CD4-positive, alpha-beta T cell (primary cell): ENCODE measurements around the gene ANKHD1. TPM values are rescaled to one million over a fixed set of nuclear protein-coding genes. Genes with fewer than 3 reads are reported as not detected.
A peak's percentile ranks its signal among the peaks of the same experiment; 100 is the strongest.

Experiments used
- ATAC-seq: fragments of 200-7000 bp; cut with Tn5 transposase; one replicate; pipeline ENCODE4 v1.10.0; 2022; ENCODE audit warnings: mild to moderate bottlenecking; ENCODE audit not compliant: poor library complexity
- CTCF ChIA-PET: fragments of 350-600 bp; sonication (Branson Sonifier 250); formaldehyde crosslinking; loops from one replicate; lab custom pipeline; 2021; ENCODE audit warnings: antibody characterized with exemption, inconsistent platforms; lab: Charles Lee
- POLR2A ChIA-PET: fragments of 350-600 bp; sonication (Branson Sonifier 250); formaldehyde crosslinking; loops from one replicate; lab custom pipeline; 2021; ENCODE audit warnings: antibody characterized with exemption, inconsistent platforms; lab: Charles Lee
- DNase-seq, 14 experiments: peaks; one replicate each; pipeline ENCODE4 v3.0.0-alpha.2; 2013 to 2020; ENCODE audit warnings: mixed read lengths in 2 of 14
- H3K27ac ChIP-seq, 2 donors: one replicate each; pipeline versions ENCODE4 v1.5.1 to v1.7.0; 2013; ENCODE audit warnings: low read length in 2 of 2, low read depth in 1 of 2, mild to moderate bottlenecking in 1 of 2
- H3K27me3 ChIP-seq, 2 experiments: 1 replicate in 1 of 2; 2 replicates in 1 of 2; pipeline versions ENCODE4 v1.6.1 to v1.7.0; 2013; ENCODE audit warnings: low read length in 2 of 2, control low read depth in 1 of 2, mild to moderate bottlenecking in 1 of 2, moderate library complexity in 1 of 2; ENCODE audit not compliant: insufficient read depth in 2 of 2, control insufficient read depth in 1 of 2
- H3K36me3 ChIP-seq: one replicate; pipeline ENCODE4 v1.6.1; 2013; ENCODE audit warnings: low read length, control low read depth; ENCODE audit not compliant: insufficient read depth
- H3K4me1 ChIP-seq: one replicate; pipeline ENCODE4 v1.6.1; 2013; ENCODE audit warnings: low read length, control low read depth; ENCODE audit not compliant: insufficient read depth
- H3K4me3 ChIP-seq: one replicate; pipeline ENCODE4 v1.5.1; 2013; ENCODE audit warnings: mild to moderate bottlenecking, low read length, moderate library complexity
- H3K9me3 ChIP-seq, 2 experiments: 1 replicate in 1 of 2; 2 replicates in 1 of 2; pipeline versions ENCODE4 v1.6.1 to v1.7.0; 2013; ENCODE audit warnings: low read length in 2 of 2, mild to moderate bottlenecking in 2 of 2, control low read depth in 1 of 2, moderate library complexity in 1 of 2; ENCODE audit not compliant: control insufficient read depth in 1 of 2, insufficient read depth in 1 of 2
- H3K27ac Mint-ChIP-seq: one replicate; pipeline ENCODE4 v1.8.0; 2020; ENCODE audit warnings: mixed read lengths
- H3K27me3 Mint-ChIP-seq: one replicate; pipeline ENCODE4 v1.8.0; 2021; ENCODE audit warnings: mixed read lengths
- H3K36me3 Mint-ChIP-seq: one replicate; pipeline ENCODE4 v1.8.0; 2021; ENCODE audit warnings: low read depth, mixed read lengths
- H3K4me1 Mint-ChIP-seq: one replicate; pipeline ENCODE4 v1.8.0; 2021; ENCODE audit warnings: low read depth, mixed read lengths
- H3K4me3 Mint-ChIP-seq: one replicate; pipeline ENCODE4 v1.8.0; 2020; ENCODE audit warnings: mild to moderate bottlenecking, mixed read lengths
- H3K9me3 Mint-ChIP-seq: one replicate; pipeline ENCODE4 v1.8.0; 2020; ENCODE audit warnings: mixed read lengths
- CTCF ChIP-seq: fragments of 200-600 bp; IDR thresholded peaks from one replicate; pipeline ENCODE4 v1.8.0; 2022; ENCODE audit warnings: antibody characterized with exemption, mild to moderate bottlenecking
- intact Hi-C, 2 experiments: fragments of 100-400 bp; cut with DNase I in 1 of 2; cut with micrococcal nuclease in 1 of 2; formaldehyde crosslinking; loops; one replicate each; pipeline versions ENCODE4 v1.15.1 to v1.9.0; 2023 to 2025; cut with DNase I, micrococcal nuclease
- total RNA-seq, 174 experiments: library from RNA in 2 of 174; stranded (reverse) in 2 of 174; gene quantifications; one replicate each; pipeline ENCODE4 v1.2.3 and lab custom pipeline; 2021 to 2026

ANKHD1 gene
- total RNA-seq, 2 experiments from 2014 or later: 202 to 212 TPM

GRCh38 chr5:140550147-140551079, 148.8 kb downstream of the ANKHD1 start:
- no peak overlapping the region for H3K4me3 ChIP-seq
- POLR2A ChIA-PET: interaction anchor here (1.2 to 5.0 kb wide), 4 partner anchors 13 to 97 kb away, joined by 3 to 87 read pairs (median 40); partner anchors contain the start of genes APBB3, CD14, IK and NDUFA2

GRCh38 chr5:140551872-140552271, 150.2 kb downstream of the ANKHD1 start:
- Mint-ChIP-seq H3K4me3 (no peak overlapping the region), H3K27me3 (no peaks in the 10 kb centered on the region), H3K27ac (peak overlapping the region; percentile 96), H3K4me1 (peaks cover 76% of the 10 kb centered on the region), H3K9me3 (no peaks in the 10 kb centered on the region), H3K36me3 (peaks cover 72% of the 10 kb centered on the region)
- POLR2A ChIA-PET: interaction anchor here (0.5 to 1.6 kb wide), 5 partner anchors 12 to 150 kb away, joined by 3 to 6 read pairs (median 4); partner anchors contain the start of genes ANKHD1, CD14, IK and NDUFA2
- intact Hi-C loops: loop anchor here in 1 of 2 experiments (5.0 kb wide), 1 partner anchor 160 kb away; no protein-coding TSS in a partner anchor
- no peak overlapping the region for H3K4me3 ChIP-seq
- no peaks in the 10 kb centered on the region for H3K27me3 ChIP-seq
- ATAC-seq: no peak
- TF ChIP-seq CTCF: no peak
- no peaks in the 10 kb centered on the region for H3K9me3 ChIP-seq
- DNase-seq: no peak
- no peak overlapping the region for H3K27ac ChIP-seq
- peaks cover 39% of the 10 kb centered on the region for H3K36me3 ChIP-seq
- H3K4me1 ChIP-seq: peaks cover 50% of the 10 kb centered on the region
- CTCF ChIA-PET: interaction anchor here (0.8 to 1.2 kb wide), 3 partner anchors 10 to 83 kb away, joined by 3 read pairs; no protein-coding TSS in a partner anchor

More at GRCh38 chr5:140550147-140551079, 148.8 kb downstream of the ANKHD1 start:
- H3K9me3 Mint-ChIP-seq: no peaks in the 10 kb centered on the region
- CTCF ChIA-PET: interaction anchor here (0.8 kb wide), 1 partner anchor 18 kb away, joined by 3 read pairs; no protein-coding TSS in a partner anchor
- Histone ChIP-seq H3K36me3 (peaks cover 39% of the 10 kb centered on the region), H3K27me3 (no peaks in the 10 kb centered on the region), H3K4me1 (peaks cover 40% of the 10 kb centered on the region), H3K9me3 (no peaks in the 10 kb centered on the region), H3K27ac (peak overlapping the region in 1 of 2 donors; percentile 3)
- ATAC-seq (no peak), DNase-seq (no peak)
- no peaks in the 10 kb centered on the region for H3K27me3 Mint-ChIP-seq
- H3K4me1 Mint-ChIP-seq: peaks cover 62% of the 10 kb centered on the region
- intact Hi-C loops: loop anchor here in 1 of 2 experiments (5.0 kb wide), 1 partner anchor 162 kb away; no protein-coding TSS in a partner anchor
- no peak for TF ChIP-seq CTCF
- H3K27ac Mint-ChIP-seq: peak overlapping the region; percentile 96
- peak overlapping the region; percentile 44 for H3K4me3 Mint-ChIP-seq
- peaks cover 72% of the 10 kb centered on the region for H3K36me3 Mint-ChIP-seq

GRCh38 chr5:140553657-140554056, 152.0 kb downstream of the ANKHD1 start:
- no peaks in the 10 kb centered on the region for H3K9me3 ChIP-seq
- CTCF ChIA-PET: interaction anchor here (0.6 to 1.4 kb wide), 3 partner anchors 8 to 81 kb away, joined by 3 read pairs; partner anchors contain the start of gene CD14
- Mint-ChIP-seq H3K4me1 (peaks cover 73% of the 10 kb centered on the region), H3K9me3 (no peaks in the 10 kb centered on the region), H3K27me3 (no peaks in the 10 kb centered on the region), H3K36me3 (peaks cover 63% of the 10 kb centered on the region), H3K4me3 (peak overlapping the region; percentile 51), H3K27ac (peak overlapping the region; percentile 81)
- no peak overlapping the region for H3K27ac ChIP-seq
- no peak for ATAC-seq
- intact Hi-C loops: loop anchor here in 1 of 2 experiments (5.0 kb wide), 1 partner anchor 159 kb away; no protein-coding TSS in a partner anchor
- H3K4me3 ChIP-seq: no peak overlapping the region
- DNase-seq: no peak
- no peak for TF ChIP-seq CTCF
- H3K4me1 ChIP-seq: peaks cover 39% of the 10 kb centered on the region
- POLR2A ChIA-PET: no interaction called here
- no peaks in the 10 kb centered on the region for H3K27me3 ChIP-seq
- H3K36me3 ChIP-seq: peaks cover 39% of the 10 kb centered on the region
